Measurements from ENCODE around the gene KRT3. TPM values are rescaled to one million over a fixed set of nuclear protein-coding genes. Genes with fewer than 3 reads are reported as not detected.

The KRT3 gene
- total and polyA plus RNA-seq, 12 donors, result not detected

DNA sequence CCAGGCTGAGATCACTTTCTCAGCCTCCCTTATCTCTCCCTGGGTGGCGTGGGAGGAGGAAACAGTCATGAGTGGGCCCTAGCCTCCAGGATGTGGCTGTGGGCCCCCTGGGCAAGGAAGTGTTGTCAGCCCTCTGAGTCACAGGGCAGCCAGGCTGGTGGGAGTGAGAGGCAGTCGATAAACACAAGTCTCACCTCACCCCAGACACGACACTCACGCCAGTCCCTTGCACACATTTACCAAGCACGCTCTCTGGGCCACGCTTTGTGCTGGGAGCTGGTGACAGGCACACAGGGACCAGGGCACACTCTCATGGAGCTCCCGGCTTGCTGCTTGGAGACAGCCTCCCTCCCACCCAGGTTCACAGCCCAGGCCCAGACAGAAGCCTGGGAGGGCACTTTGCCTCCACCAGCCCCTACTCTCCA is 40.1 kb upstream of the KRT3 start:
- TF ChIP-seq, protein P1, sequence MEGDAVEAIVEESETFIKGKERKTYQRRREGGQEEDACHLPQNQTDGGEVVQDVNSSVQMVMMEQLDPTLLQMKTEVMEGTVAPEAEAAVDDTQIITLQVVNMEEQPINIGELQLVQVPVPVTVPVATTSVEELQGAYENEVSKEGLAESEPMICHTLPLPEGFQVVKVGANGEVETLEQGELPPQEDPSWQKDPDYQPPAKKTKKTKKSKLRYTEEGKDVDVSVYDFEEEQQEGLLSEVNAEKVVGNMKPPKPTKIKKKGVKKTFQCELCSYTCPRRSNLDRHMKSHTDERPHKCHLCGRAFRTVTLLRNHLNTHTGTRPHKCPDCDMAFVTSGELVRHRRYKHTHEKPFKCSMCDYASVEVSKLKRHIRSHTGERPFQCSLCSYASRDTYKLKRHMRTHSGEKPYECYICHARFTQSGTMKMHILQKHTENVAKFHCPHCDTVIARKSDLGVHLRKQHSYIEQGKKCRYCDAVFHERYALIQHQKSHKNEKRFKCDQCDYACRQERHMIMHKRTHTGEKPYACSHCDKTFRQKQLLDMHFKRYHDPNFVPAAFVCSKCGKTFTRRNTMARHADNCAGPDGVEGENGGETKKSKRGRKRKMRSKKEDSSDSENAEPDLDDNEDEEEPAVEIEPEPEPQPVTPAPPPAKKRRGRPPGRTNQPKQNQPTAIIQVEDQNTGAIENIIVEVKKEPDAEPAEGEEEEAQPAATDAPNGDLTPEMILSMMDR (IDR thresholded peaks at IDR 0.05), result no peak
- no peak for TF ChIP-seq POLR2A (IDR thresholded peaks at IDR 0.05)
- no peak overlapping the region for H3K27ac ChIP-seq
- H3K27me3 ChIP-seq, result peaks cover 21% of the 10 kb centered on the region
- no peak overlapping the region for H3K4me3 ChIP-seq
- 67 to 82% (median 73%) methylated on average over 6 to 7 of the region's 7 CpGs for WGBS, 4 donors
- no peaks in the 10 kb centered on the region for H3K36me3 ChIP-seq (replicated peaks in 1 of 2)
- intact Hi-C loops (cut with DNase I), result no loop called here
- no peaks in the 10 kb centered on the region for H3K4me1 ChIP-seq (replicated peaks in 1 of 2)
- no peaks in the 10 kb centered on the region for H3K9me3 ChIP-seq (replicated peaks in 1 of 3)
- DNase-seq, result no peak

DNA sequence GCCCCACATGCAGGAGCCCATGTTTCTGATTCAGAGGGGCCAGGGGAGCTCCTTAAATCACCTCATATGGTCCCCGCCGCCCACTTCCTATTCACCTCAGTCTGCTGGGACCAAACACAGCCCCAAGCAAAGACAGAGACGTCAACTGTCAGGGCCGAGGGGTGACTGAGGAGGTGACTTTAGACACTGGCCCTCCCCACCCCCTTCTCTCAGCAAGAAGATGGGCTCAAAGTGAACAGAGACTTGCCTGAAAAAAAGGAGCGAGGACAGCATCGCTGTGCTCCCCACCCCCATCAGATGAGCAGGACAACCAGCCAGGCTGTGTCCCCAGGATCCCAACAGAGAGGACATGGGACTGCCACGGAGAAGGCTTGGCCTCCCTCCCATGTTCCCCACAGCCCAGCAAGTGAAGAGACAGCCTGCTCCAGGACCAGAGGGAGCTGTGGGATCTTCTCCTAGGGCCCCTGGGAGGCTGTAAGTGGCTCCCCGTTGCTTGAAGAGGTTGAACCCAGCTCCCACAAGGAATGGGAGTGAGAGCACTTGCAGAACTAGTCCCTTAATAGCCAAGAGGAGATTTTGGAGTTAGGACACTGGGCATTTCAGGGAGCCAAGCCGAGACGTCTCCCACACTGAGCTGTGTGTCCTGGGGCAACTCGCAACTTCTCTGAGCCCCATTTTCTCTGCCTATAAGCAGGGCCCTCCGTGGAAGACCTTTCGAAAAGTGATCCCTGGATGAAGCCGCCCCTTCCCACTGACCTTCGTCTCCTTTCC is 39.5 kb upstream of the KRT3 start:
- DNase-seq, result no peak
- no peak for TF ChIP-seq POLR2A (IDR thresholded peaks at IDR 0.05)
- TF ChIP-seq, protein P1 (IDR thresholded peaks at IDR 0.05), result no peak
- Histone ChIP-seq H3K27ac (no peak overlapping the region), H3K4me3 (no peak overlapping the region), H3K9me3 (replicated peaks in 1 of 3) (no peaks in the 10 kb centered on the region), H3K27me3 (peaks cover 21% of the 10 kb centered on the region), H3K4me1 (replicated peaks in 1 of 2) (no peaks in the 10 kb centered on the region), H3K36me3 (replicated peaks in 1 of 2) (no peaks in the 10 kb centered on the region)
- intact Hi-C loops (cut with DNase I), result no loop called here
- 82 to 88% (median 84%) methylated on average over 14 to 15 of the region's 15 CpGs for WGBS, 4 donors

DNA sequence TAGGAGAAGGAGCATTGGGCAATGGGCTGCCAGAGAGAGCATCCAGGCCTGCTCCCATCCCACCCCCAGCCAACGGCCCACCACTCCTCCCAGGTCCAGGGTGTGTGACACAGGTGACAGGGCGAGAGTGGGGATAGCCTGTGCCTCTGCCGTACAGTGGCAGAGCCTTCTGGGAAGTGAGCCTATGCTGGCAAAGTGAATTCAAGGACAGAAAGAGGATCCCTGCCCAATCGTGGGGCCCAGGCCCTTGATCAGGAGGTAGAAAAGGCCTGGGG is 38.7 kb upstream of the KRT3 start:
- peaks cover 21% of the 10 kb centered on the region for H3K27me3 ChIP-seq
- H3K36me3 ChIP-seq (replicated peaks in 1 of 2), result no peaks in the 10 kb centered on the region
- no peaks in the 10 kb centered on the region for H3K4me1 ChIP-seq (replicated peaks in 1 of 2)
- no peak overlapping the region for H3K27ac ChIP-seq
- no peaks in the 10 kb centered on the region for H3K9me3 ChIP-seq (replicated peaks in 1 of 3)
- 36 to 61% (median 57%) methylated on average over 3 to 4 of the region's 4 CpGs for WGBS, 4 donors
- intact Hi-C loops (cut with DNase I), result no loop called here
- no peak for DNase-seq
- no peak for TF ChIP-seq POLR2A (IDR thresholded peaks at IDR 0.05)
- TF ChIP-seq, protein P1 (IDR thresholded peaks at IDR 0.05), result no peak
- no peak overlapping the region for H3K4me3 ChIP-seq

GRCh38 chr12:52833922-52834726 is 38.2 kb upstream of the KRT3 start, which contains the start of gene KRT79:
Gene KRT79 (minus strand): TSS chr12:52834311. CDS start chr12:52834260, 51 bp downstream.
- 77 to 87% (median 83%) methylated on average over 13 to 22 of the region's 22 CpGs for WGBS, 4 donors
- intact Hi-C loops (cut with DNase I), result no loop called here
- DNase-seq, result no peak

More at GRCh38 chr12:52833922-52834726, 38.2 kb upstream of the KRT3 start, which contains the start of gene KRT79:
- Histone ChIP-seq H3K4me3 (no peak within 1 kb of the TSS), H3K9me3 (replicated peaks in 1 of 3) (no peaks in the 10 kb centered on the region), H3K36me3 (replicated peaks in 1 of 2) (no peaks in the 10 kb centered on the region), H3K4me1 (replicated peaks in 1 of 2) (no peaks in the 10 kb centered on the region), H3K27me3 (peaks cover 21% of the 10 kb centered on the region), H3K27ac (no peak within 1 kb of the TSS)
- TF ChIP-seq POLR2A (IDR thresholded peaks at IDR 0.05), result no peak
- TF ChIP-seq, protein P1 (IDR thresholded peaks at IDR 0.05), result no peak
